SH-SY5Y (cell line): Measurements from ENCODE around the gene MDGA2.

Experiments
- GATA2 ChIP-seq: IDR thresholded peaks from 2 replicates; pipeline ENCODE4 v1.6.1; 2011; ENCODE audit warnings: mild to moderate bottlenecking, low read depth, low read length
- GATA3 ChIP-seq: IDR thresholded peaks from 2 replicates; pipeline ENCODE4 v1.6.1; 2011; ENCODE audit warnings: low read depth, mild to moderate bottlenecking, low read length, moderate library complexity

The MDGA2 gene

GRCh38 chr14:47660158-47660557, 15.2 kb downstream of the MDGA2 start:
- no peak for TF ChIP-seq GATA3
- TF ChIP-seq GATA2 = no peak

GRCh38 chr14:47658041-47658440, 17.4 kb downstream of the MDGA2 start:
- TF ChIP-seq GATA2 (no peak), GATA3 (no peak)

GRCh38 chr14:47657143-47657542, 18.3 kb downstream of the MDGA2 start:
- TF ChIP-seq GATA2 (no peak), GATA3 (no peak)

GRCh38 chr14:47651337-47651736, 24.1 kb downstream of the MDGA2 start:
- TF ChIP-seq GATA2 = no peak
- TF ChIP-seq GATA3 = no peak

GRCh38 chr14:47637753-47638152, 37.7 kb downstream of the MDGA2 start:
- TF ChIP-seq GATA2 = no peak
- no peak for TF ChIP-seq GATA3

- TF ChIP-seq GATA3 = no peak
- no peak for TF ChIP-seq GATA2
These were observed 49.0 kb downstream of the MDGA2 start for GRCh38 chr14:47626151-47627035.

GRCh38 chr14:47619392-47619791, 56.0 kb downstream of the MDGA2 start:
- TF ChIP-seq GATA2 (no peak), GATA3 (no peak)

GRCh38 chr14:47606566-47606965, 68.8 kb downstream of the MDGA2 start:
- no peak for TF ChIP-seq GATA2
- no peak for TF ChIP-seq GATA3

GRCh38 chr14:47596860-47597259, 78.5 kb downstream of the MDGA2 start:
- no peak for TF ChIP-seq GATA2
- TF ChIP-seq GATA3 = no peak

GRCh38 chr14:47596232-47596631, 79.2 kb downstream of the MDGA2 start:
- TF ChIP-seq GATA2 (no peak), GATA3 (no peak)

GRCh38 chr14:47595552-47595951, 79.9 kb downstream of the MDGA2 start:
- TF ChIP-seq GATA2 = no peak
- TF ChIP-seq GATA3 = no peak

- no peak for TF ChIP-seq GATA2
- no peak for TF ChIP-seq GATA3
These were observed 84.5 kb downstream of the MDGA2 start for GRCh38 chr14:47590767-47591495.

- TF ChIP-seq GATA3 (no peak), GATA2 (no peak)
These were observed 90.0 kb downstream of the MDGA2 start for GRCh38 chr14:47585447-47585846.

- TF ChIP-seq GATA3 (no peak), GATA2 (no peak)
These were observed 108.1 kb downstream of the MDGA2 start for GRCh38 chr14:47567273-47567672.

GRCh38 chr14:47557894-47558293, 117.5 kb downstream of the MDGA2 start:
- TF ChIP-seq GATA2 (no peak), GATA3 (no peak)

- TF ChIP-seq GATA2 (no peak), GATA3 (no peak)
These were observed 120.1 kb downstream of the MDGA2 start for GRCh38 chr14:47555333-47555732.
